Right atrium auricular region (tissue), 2 donors: ENCODE data around the gene WDR11. TPM values are rescaled to one million over a fixed set of nuclear protein-coding genes. Genes with fewer than 3 reads are reported as not detected.

ENCODE experiments used
- DNase-seq: peaks from one replicate; pipeline ENCODE4 v3.0.0-alpha.2; 2019; ENCODE audit warnings: low spot score
- H3K27ac ChIP-seq, 2 donors: fragments of 200-600 bp; sonication (generic); 1 replicate in 1 of 2; 2 replicates in 1 of 2; pipeline ENCODE4 v1.5.1; 2016 to 2019
- H3K27me3 ChIP-seq, 2 donors: fragments of 200-600 bp; sonication (generic); one replicate each; pipeline versions ENCODE4 v1.5.1 to v1.6.0; 2017 to 2019
- H3K36me3 ChIP-seq: fragments of 200-600 bp; sonication (generic); one replicate; pipeline ENCODE4 v1.5.1; 2016
- H3K4me1 ChIP-seq, 2 donors: fragments of 200-600 bp; sonication (generic); one replicate each; pipeline versions ENCODE4 v1.5.1 to v1.6.0; 2017 to 2019
- H3K4me3 ChIP-seq, 2 donors: fragments of 200-600 bp; sonication (generic); 1 replicate in 1 of 2; 2 replicates in 1 of 2; pipeline ENCODE4 v1.5.1; 2017 to 2019; ENCODE audit warnings: mild to moderate bottlenecking in 1 of 2, moderate library complexity in 1 of 2
- H3K9me3 ChIP-seq, 2 donors: fragments of 200-600 bp; sonication (generic); one replicate each; pipeline ENCODE4 v1.5.1; 2019
- total RNA-seq, 2 donors: library from RNA; depleted of rRNA; stranded (reverse); fragments of >200 nt; gene quantifications; one replicate each; pipeline ENCODE4 v1.1.0, GENCODE V29; 2016
- TF ChIP-seq, protein P1 (sequence below), 2 donors: fragments of 200-600 bp; sonication (generic); IDR thresholded peaks; one replicate each; pipeline ENCODE4 v1.5.1; 2019; ENCODE audit warnings: antibody characterized with exemption in 2 of 2

Gene WDR11
- total RNA-seq, 2 donors from 2014 or later = 11.1 to 12.7 TPM

DNA sequence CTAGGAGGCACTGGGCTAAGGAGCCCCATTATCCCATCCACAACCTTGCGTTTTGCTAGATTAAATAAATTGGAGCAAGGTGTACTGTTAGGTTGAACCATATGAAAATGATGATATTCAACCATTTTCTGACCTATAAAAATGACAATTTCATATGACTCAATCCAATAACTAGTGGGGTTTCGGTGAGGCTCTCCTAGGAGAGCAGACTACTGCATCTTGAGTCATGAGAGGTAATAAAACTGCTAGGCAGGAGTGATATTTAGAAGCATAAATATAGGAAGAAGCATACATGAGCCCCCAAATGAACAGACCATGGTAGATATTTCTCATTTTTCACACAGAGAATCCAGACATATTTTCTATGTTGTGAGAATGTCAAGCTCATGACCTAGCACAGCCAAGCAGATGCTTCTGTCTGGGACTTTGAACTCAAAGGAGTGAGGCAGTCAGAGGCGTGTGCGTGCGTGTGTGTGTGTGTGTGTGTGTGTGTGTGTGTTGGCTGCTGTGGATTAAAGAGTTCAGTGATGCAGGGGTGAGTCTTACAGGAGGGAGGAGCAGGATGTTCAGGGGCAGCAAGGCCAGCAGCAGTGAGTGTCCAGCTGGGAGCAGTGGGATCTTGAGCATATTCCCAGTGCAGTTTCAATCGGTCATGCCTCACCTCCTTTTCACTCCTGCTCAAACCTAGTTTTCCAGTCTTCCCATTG lies 17.8 kb upstream of the WDR11 start:
- TF ChIP-seq, protein P1, sequence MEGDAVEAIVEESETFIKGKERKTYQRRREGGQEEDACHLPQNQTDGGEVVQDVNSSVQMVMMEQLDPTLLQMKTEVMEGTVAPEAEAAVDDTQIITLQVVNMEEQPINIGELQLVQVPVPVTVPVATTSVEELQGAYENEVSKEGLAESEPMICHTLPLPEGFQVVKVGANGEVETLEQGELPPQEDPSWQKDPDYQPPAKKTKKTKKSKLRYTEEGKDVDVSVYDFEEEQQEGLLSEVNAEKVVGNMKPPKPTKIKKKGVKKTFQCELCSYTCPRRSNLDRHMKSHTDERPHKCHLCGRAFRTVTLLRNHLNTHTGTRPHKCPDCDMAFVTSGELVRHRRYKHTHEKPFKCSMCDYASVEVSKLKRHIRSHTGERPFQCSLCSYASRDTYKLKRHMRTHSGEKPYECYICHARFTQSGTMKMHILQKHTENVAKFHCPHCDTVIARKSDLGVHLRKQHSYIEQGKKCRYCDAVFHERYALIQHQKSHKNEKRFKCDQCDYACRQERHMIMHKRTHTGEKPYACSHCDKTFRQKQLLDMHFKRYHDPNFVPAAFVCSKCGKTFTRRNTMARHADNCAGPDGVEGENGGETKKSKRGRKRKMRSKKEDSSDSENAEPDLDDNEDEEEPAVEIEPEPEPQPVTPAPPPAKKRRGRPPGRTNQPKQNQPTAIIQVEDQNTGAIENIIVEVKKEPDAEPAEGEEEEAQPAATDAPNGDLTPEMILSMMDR (IDR thresholded peaks at IDR 0.05) = no peak
- Histone ChIP-seq H3K4me3 (no peak overlapping the region), H3K9me3 (no peaks in the 10 kb centered on the region), H3K27me3 (no peaks in the 10 kb centered on the region), H3K27ac (no peak overlapping the region), H3K36me3 (no peaks in the 10 kb centered on the region), H3K4me1 (no peaks in the 10 kb centered on the region)
- DNase-seq = no peak

DNA sequence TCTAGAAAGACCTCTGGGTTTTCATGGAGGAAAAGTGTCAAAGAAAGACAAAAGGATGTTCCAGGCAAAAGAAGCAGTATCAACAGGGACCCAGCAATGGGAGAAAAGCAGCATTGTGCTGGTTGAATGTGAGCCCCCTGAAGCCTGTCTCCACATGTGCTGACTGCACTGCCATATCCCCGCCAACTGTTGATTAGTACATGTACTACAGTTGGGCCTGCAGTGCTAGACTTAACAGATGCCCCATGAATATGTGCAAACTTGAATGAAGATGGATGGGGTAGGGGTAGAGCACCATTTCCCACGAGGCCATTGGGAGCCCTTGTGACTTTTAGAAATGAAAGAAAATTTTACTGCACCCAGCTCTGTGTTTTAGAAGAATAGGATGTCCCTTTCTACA lies 15.6 kb upstream of the WDR11 start:
- no peak for DNase-seq

DNA sequence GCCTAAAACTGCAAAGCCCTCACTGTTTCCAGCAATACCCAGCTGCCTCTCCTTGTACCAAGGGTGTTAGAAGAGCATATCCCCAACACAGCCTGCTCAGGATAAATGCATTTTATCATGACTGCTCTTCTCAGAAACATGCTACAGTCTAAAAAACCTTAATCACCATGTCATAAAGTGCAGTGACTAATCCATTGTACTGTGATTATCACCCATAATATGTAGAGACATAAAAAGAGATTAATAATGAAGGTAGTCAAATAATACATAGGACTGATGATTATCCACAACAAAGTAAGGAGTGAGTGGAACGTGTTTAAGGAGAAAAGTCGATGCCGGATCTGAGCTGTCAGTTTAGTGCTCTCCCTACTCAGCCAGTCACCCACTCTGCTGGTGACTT lies 12.2 kb upstream of the WDR11 start:
- H3K9me3 ChIP-seq = no peaks in the 10 kb centered on the region
- H3K4me1 ChIP-seq = no peaks in the 10 kb centered on the region
- no peak overlapping the region for H3K4me3 ChIP-seq
- no peaks in the 10 kb centered on the region for H3K36me3 ChIP-seq
- H3K27ac ChIP-seq = no peak overlapping the region
- TF ChIP-seq, protein P1 (IDR thresholded peaks at IDR 0.05) = no peak
- no peaks in the 10 kb centered on the region for H3K27me3 ChIP-seq
- DNase-seq = no peak

More for the DNA sequence above, 15.6 kb upstream of the WDR11 start:
- Histone ChIP-seq H3K36me3 (no peaks in the 10 kb centered on the region), H3K27ac (no peak overlapping the region), H3K27me3 (no peaks in the 10 kb centered on the region), H3K4me3 (no peak overlapping the region), H3K9me3 (no peaks in the 10 kb centered on the region), H3K4me1 (no peaks in the 10 kb centered on the region)
- TF ChIP-seq, protein P1 (IDR thresholded peaks at IDR 0.05) = no peak

DNA sequence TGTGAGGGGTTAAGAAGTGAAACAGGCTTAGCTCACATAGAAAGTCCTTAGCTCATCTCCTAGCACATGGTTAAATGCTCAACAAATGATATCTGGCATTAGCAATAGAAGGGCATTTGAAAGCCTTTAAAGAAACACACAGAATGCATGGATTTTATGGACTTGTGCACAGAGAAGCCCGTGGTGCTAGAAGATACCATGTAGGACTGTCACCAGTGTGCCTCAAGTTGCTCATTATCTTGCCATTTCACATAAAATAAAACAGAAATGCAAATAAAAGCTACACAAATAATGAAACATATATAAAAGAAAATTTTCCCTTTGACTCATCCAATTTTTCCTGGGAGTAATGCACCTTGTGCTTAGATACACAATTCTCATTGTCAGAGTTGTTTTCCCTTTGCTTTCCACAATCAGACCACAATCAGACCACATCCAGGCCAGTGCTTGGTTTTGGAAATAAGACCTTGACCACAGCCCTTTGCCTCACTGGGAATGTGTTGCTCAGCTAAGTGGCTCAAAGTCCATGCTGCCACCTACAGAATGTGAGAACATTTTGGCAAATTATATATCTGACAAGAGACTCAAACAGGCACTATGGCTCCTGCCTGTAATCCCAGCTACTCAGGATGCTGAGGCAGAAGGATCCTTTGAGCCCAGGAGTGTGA lies 9.5 kb upstream of the WDR11 start:
- TF ChIP-seq, protein P1 (IDR thresholded peaks at IDR 0.05) = no peak
- Histone ChIP-seq H3K36me3 (no peaks in the 10 kb centered on the region), H3K4me3 (no peak overlapping the region), H3K9me3 (no peaks in the 10 kb centered on the region), H3K4me1 (no peaks in the 10 kb centered on the region), H3K27ac (no peak overlapping the region), H3K27me3 (no peaks in the 10 kb centered on the region)
- DNase-seq = no peak

DNA sequence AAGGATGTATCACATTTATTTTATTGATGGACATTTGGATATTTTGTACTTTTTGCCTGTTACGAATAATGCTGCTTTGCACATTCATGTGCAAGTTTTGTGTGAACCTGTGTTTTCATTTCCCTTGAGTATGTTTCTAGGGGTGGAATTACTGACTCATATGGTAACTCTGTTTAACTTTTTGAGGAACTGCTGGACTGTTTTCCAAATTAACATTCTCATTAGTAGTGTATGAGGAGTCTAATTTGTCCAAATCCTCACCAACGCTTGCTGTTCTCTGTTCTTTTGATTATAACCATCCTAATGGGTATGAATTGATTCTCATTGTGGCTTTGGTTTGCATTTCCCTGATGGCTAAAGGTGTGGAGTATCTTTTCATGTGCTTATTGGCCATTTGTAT lies 3.2 kb downstream of the WDR11 start:
- peaks cover 0 to 19% of the 10 kb centered on the region in 2 donors for H3K4me1 ChIP-seq
- no peak overlapping the region for H3K4me3 ChIP-seq
- H3K9me3 ChIP-seq = peaks cover 0 to 4% of the 10 kb centered on the region in 2 donors
- DNase-seq = no peak
- H3K27me3 ChIP-seq = no peaks in the 10 kb centered on the region
- H3K27ac ChIP-seq = no peak overlapping the region
- TF ChIP-seq, protein P1 (IDR thresholded peaks at IDR 0.05) = no peak
- H3K36me3 ChIP-seq = peaks cover 23% of the 10 kb centered on the region
